Inflammatory macrophage (primary cell): Measurements from ENCODE around the gene SMPD2.

Source experiments
- DNase-seq, 2 donors: peaks; one replicate each; pipeline ENCODE4 v3.0.0-alpha.2; 2020 to 2022

Gene SMPD2

GRCh38 chr6:109461733-109462526 lies 21.4 kb downstream of the SMPD2 start:
- no peak for DNase-seq

- no peak for DNase-seq
Measured at GRCh38 chr6:109465772-109466171, 25.2 kb downstream of the SMPD2 start.

- no peak for DNase-seq
Measured at GRCh38 chr6:109466212-109466923, 25.8 kb downstream of the SMPD2 start.

GRCh38 chr6:109467696-109468095 lies 27.2 kb downstream of the SMPD2 start:
- DNase-seq = no peak

- no peak for DNase-seq
Measured at GRCh38 chr6:109469591-109470189, 29.2 kb downstream of the SMPD2 start.

DNA sequence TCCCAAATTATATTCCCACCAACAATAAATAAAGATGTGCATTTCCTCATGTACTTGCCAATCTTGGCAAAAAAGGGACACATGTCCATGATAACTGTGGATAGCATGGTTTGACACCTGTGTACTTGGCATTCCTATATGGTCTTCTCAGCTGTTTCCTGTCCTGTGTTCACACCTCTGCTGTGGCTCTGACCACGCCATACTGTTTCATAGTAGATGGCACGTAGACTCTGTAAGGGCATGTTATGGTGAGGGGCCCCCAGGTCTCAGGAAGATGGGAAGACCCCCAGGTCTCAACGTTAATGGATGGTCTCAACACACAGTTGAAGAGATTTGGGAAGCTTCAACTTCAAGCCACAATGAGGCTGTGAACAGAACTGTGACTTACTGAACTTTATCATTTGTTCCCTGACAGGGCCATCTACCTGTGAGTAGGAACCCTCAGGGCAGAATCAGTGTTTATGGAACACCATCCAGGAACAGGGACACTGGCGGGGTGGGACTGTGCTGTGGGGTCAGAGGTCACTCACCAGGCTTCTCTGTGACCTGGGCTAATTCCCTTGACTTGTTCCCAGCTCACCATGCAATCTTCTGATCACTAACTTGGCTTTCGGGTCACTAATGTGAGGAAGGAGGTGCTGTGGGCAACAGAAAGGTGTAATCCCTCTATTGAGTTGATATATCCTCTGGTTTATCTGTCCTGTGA lies 30.7 kb downstream of the SMPD2 start:
- no peak for DNase-seq

GRCh38 chr6:109472132-109472995 lies 31.8 kb downstream of the SMPD2 start:
- DNase-seq = no peak

GRCh38 chr6:109473120-109473519 lies 32.6 kb downstream of the SMPD2 start:
- DNase-seq = no peak

DNA sequence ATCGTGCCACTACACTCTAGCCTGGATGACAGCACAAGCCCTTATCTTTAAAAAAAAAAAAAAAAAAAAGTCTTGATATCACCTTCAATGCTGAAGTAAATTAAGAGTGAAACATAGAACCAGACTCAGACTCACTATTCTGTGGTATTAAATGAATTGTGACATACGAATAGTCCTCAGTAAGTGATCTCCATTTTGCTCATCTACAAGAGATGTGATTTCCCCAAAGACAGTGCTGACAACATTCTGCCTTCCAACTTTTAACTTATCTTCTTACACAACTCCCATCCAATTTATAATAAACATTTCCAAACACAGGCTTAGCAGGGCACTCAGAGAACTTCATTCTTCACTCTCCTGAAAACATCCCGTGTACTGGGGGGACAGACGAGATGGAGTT lies 34.5 kb downstream of the SMPD2 start:
- DNase-seq = no peak

DNA sequence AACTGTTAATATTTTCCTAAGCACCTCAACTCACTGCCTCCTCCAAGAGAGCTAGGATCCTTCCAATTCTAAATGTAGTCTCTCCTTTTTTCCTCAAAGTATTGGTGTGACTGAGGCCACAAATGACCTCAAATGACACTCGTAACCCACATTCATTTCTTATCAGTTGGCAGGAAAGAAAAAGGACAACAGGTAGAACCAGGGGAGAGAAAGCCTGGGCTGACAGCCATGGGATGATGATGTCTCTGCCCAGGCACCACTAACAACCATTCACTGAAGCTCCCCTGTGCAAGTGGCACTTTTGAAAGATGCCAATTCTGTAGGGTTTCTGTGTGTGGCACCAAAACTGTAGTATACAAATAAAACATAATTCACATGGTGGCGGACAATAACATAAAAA lies 35.1 kb downstream of the SMPD2 start:
- DNase-seq = no peak

DNA sequence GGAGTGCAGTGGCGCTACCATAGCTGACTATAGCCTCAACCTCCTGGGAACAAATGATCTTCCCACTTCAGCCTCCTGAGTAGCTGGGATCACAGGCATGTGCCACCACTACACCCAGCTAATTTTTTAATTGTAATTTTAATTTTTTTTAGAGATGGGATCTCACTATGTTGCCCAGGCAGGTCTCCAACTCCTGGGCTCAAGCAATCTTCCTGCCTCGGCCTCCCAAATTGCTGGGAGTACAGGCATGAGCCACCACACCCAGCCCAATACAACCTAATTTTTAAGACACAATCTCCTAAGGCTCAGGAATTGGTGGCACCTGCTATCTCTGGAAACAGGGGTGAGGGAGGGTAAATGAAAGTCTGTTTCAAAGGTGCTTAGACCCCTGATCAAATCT lies 36.7 kb downstream of the SMPD2 start:
- DNase-seq = no peak

- DNase-seq = no peak
Measured at GRCh38 chr6:109477725-109478124, 37.2 kb downstream of the SMPD2 start.

DNA sequence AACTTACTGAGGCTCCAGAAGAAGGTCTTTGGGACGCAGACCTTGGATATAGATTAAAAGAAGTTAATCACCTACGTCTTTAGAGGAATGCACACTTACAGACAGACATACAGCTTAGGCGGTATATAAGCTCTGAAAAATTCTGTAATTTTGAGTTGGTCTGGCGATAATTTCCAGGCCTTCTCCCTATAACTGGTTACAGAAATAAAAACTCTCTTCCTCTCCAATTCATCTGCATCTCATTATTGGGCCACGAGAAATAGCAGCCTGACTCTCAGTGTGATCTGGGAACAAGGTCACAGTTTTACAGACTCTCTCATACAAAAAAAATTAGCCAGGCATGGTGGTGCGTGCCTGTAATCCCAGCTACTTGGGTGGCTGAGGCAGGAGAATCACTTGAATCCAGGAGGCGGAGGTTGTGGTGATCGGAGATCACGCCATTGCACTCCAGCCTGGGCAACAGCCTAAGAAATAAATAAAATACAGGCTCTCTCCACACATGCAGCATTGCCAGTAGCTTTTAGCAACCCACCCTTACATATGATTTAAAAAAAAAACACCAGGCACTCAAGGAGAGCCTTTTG lies 37.8 kb downstream of the SMPD2 start:
- no peak for DNase-seq

DNA sequence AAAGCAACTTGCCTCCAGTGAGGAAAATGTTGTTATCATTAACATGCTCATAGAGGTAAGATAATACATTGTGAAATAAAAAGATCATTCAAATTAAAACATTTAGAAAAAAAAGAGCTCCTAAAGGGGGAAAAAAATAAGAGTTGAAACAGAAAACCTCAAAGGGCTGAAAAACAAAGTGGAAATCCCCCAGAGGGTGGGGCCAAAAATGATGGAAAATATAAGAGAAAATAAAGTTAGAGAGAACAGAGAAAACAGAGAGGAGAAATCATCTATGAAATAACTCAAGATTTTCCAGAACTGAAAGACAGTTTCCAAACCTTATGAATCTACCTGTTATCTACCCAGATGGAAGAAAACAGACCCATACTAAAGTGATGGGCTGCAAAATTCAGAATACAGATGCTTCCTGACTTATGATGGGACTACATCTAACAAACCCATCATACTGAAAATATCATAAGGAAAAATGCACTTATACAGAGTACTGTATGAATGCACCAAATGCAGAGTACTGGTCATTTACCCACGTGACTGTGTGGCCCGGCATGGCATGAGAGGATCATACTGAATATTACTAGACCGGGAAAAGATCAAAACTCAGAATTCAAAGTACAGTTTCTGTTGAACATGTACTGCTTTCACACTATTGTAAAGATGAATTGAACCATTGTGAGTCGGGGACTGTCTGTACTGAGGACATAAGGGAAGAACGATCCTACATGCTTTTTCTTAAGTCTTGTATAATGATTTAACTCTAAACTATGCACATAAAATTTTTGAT lies 38.5 kb downstream of the SMPD2 start:
- no peak for DNase-seq

DNA sequence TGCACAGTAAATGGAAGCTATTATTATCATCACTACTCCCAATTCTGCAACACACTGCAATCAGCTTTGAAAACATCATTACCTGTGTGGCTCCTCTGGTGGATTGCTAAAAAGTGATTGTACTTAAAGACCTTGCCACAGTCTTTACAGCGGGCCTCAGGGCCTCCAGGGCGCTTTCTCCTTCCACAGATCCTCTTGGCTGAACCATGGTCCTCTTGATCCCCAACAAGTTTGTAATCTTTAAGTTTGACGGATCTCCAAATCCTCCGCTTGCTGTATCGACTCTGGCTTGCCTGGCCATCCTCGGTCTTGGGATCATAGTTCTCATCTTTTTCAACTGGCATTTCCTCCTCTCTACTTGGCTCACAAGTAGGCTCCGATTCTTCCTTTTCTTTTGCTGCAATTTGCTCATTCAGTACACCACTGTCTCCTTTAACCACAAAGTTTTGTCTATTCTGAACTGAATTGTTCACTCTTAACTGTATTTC lies 40.5 kb downstream of the SMPD2 start:
- no peak for DNase-seq

GRCh38 chr6:109482905-109483734 lies 42.6 kb downstream of the SMPD2 start, which contains the start of gene ZBTB24:
Gene ZBTB24 (minus strand): TSS chr6:109483219. CDS start chr6:109482026, 1,193 bp downstream.
- peak; percentile 92 to 95 for DNase-seq

- no peak for DNase-seq
Measured at GRCh38 chr6:109483735-109484057, 43.2 kb downstream of the SMPD2 start.

GRCh38 chr6:109484122-109484521 lies 43.6 kb downstream of the SMPD2 start:
- no peak for DNase-seq

GRCh38 chr6:109485266-109485935 lies 44.9 kb downstream of the SMPD2 start:
- DNase-seq = no peak
